Kidney (tissue), 14 donors: Measurements from ENCODE around the gene SUN2. TPM values are rescaled to one million over a fixed set of nuclear protein-coding genes. Genes with fewer than 3 reads are reported as not detected.

Experiments
- DNase-seq, 5 donors: peaks; one replicate each; pipeline ENCODE4 v3.0.0-alpha.2; 2013 to 2020
- FAIRE-seq: peaks from 2 replicates; lab custom pipeline; 2012; peaks lifted over from hg19 to GRCh38; lab: Jason Lieb, UNC
- H3K27ac ChIP-seq, 2 donors: one replicate each; pipeline ENCODE4 v1.7.0; 2013; ENCODE audit warnings: low read depth in 2 of 2, low read length in 2 of 2, inconsistent platforms in 1 of 2
- H3K27me3 ChIP-seq: one replicate; pipeline ENCODE4 v1.7.1; 2013; ENCODE audit warnings: low read length, inconsistent platforms; ENCODE audit not compliant: control insufficient read depth, insufficient read depth
- H3K36me3 ChIP-seq, 3 donors: one replicate each; pipeline versions ENCODE4 v1.7.0 to v1.7.1; 2013; ENCODE audit warnings: low read length in 3 of 3, control low read depth in 1 of 3, inconsistent platforms in 1 of 3; ENCODE audit not compliant: insufficient read depth in 3 of 3, control insufficient read depth in 2 of 3
- H3K4me1 ChIP-seq, 3 donors: one replicate each; pipeline versions ENCODE4 v1.7.0 to v1.7.1; 2013; ENCODE audit warnings: low read length in 3 of 3, inconsistent platforms in 1 of 3, low read depth in 1 of 3; ENCODE audit not compliant: control insufficient read depth in 2 of 3, insufficient read depth in 2 of 3
- H3K4me3 ChIP-seq, 3 donors: one replicate each; pipeline versions ENCODE4 v1.7.0 to v1.8.1; 2013; ENCODE audit warnings: low read length in 3 of 3, control low read depth in 1 of 3, inconsistent platforms in 1 of 3
- H3K9ac ChIP-seq, 3 donors: one replicate each; pipeline versions ENCODE4 v1.7.0 to v1.7.1; 2013; ENCODE audit warnings: low read length in 3 of 3, control low read depth in 1 of 3, inconsistent platforms in 1 of 3
- H3K9me3 ChIP-seq, 3 donors: one replicate each; pipeline versions ENCODE4 v1.7.0 to v1.7.1; 2013; ENCODE audit warnings: low read length in 3 of 3, control low read depth in 1 of 3, inconsistent platforms in 1 of 3; ENCODE audit not compliant: control insufficient read depth in 2 of 3, insufficient read depth in 1 of 3
- CTCF ChIP-seq: IDR thresholded peaks from 3 replicates; pipeline ENCODE4 v1.5.1; 2012; ENCODE audit warnings: mild to moderate bottlenecking, moderate library complexity, borderline replicate concordance; ENCODE audit not compliant: insufficient read depth; ENCODE audit errors: extremely low read depth
- intact Hi-C: fragments of 100-400 bp; cut with DNase I; formaldehyde crosslinking; loops from one replicate; pipeline ENCODE4 v1.11.1; 2022
- polyA plus RNA-seq: library from polyadenylated mRNA; stranded (reverse); fragments of 350-450 nt; fragmentation: Illumina TruSeq; extraction: RNeasy Lipid Tissue Mini Kit (QIAGEN cat#74804); gene quantifications from one replicate; pipeline ENCODE4 v1.2.3, GENCODE V29; 2014; ENCODE audit warnings: low read depth, low replicate concordance; ENCODE audit not compliant: insufficient read depth
- total RNA-seq: library from RNA; stranded (reverse); fragmentation: NEBNext Ultra II Directional; extraction: Animal tissue kit (Norgen Biotek cat#: 25700); gene quantifications from one replicate; pipeline ENCODE4 v1.2.1, GENCODE V29; 2021
- donor health status: control.
- donor health status: control.
- donor health status: control.
- donor health status: control.
- donor health status: control.
- donor health status: DM: yes; HTN: yes; CAD: no.
- donor health status: Normal renal cell carcinoma (clear cell type).

The SUN2 gene
- total and polyA plus RNA-seq, 2 donors from 2014 or later = 41.7 to 199 TPM

- Histone ChIP-seq H3K9me3 (peaks cover 0 to 2% (median 0%) of the 10 kb centered on the region in 3 donors), H3K4me1 (peaks cover 0 to 17% (median 8%) of the 10 kb centered on the region in 3 donors), H3K9ac (no peak overlapping the region), H3K36me3 (peaks cover 0 to 3% (median 2%) of the 10 kb centered on the region in 3 donors), H3K27ac (no peak overlapping the region), H3K27me3 (no peaks in the 10 kb centered on the region), H3K4me3 (no peak overlapping the region)
- peak in 1 of 5 donors; percentile 67 for DNase-seq
- intact Hi-C loops = no loop called here
- FAIRE-seq = no peak
- no peak for TF ChIP-seq CTCF
These were observed 1.6 kb upstream of the SUN2 start for GRCh38 chr22:38757464-38757757.

DNA sequence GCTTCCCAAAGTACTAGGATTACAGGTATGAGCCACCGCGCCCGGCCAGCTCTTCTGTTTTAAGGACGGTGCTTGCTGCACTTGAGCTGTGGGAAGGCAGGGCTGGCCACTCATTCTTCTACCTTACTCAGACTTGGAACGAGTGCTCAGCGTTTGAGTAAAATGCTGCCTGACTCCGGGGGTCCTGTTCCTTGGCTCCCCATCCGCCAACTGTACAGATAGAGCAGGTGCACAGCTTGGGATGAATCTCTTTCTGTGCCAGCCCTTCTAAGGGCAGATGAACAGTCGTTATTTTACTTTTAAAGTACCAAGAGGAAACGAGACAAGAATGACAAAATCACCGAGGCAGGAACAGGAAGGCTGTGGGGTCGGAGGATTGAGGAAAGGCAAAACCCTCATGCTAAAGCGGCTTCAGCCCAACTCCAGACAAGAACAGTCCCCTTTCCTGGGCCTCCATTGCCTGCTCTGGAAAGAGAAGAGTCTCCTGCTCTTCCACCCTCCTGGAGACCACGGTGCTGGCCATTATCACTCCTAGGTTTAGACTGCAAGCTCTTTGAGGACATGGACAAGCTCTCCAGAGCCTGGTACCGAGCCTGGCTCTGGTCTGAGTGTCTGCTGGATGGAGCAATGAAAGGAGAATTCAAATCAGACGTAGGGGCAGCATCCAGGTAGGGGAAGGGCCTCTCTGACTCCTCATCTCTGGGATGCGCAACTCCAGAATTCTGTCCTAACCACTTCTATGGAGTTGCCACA, 1.1 kb upstream of the SUN2 start:
- no peak for FAIRE-seq
- peaks cover 0 to 7% (median 6%) of the 10 kb centered on the region in 3 donors for H3K36me3 ChIP-seq
- H3K4me1 ChIP-seq = peaks cover 0 to 17% (median 8%) of the 10 kb centered on the region in 3 donors
- H3K9me3 ChIP-seq = peaks cover 0 to 2% (median 0%) of the 10 kb centered on the region in 3 donors
- peak in 1 of 5 donors; percentile 75 for DNase-seq
- H3K4me3 ChIP-seq = peak overlapping the region; percentile 36 to 75 (median 64)
- H3K27me3 ChIP-seq = no peaks in the 10 kb centered on the region
- TF ChIP-seq CTCF = no peak
- peak overlapping the region in 1 of 2 donors; percentile 73 for H3K27ac ChIP-seq
- intact Hi-C loops = no loop called here
- peak overlapping the region in 1 of 3 donors; percentile 71 for H3K9ac ChIP-seq

- DNase-seq = peak; percentile 45 to 99 (median 78)
- intact Hi-C loops = no loop called here
- Histone ChIP-seq H3K27ac (peak overlapping the region; percentile 96 to 99), H3K9me3 (no peaks in the 10 kb centered on the region), H3K4me3 (peak overlapping the region; percentile 60 to 82 (median 62)), H3K36me3 (peaks cover 0 to 21% (median 18%) of the 10 kb centered on the region in 3 donors), H3K27me3 (no peaks in the 10 kb centered on the region), H3K9ac (peak overlapping the region; percentile 15 to 83 (median 51)), H3K4me1 (peaks cover 0 to 24% (median 8%) of the 10 kb centered on the region in 3 donors)
- FAIRE-seq = no peak
- TF ChIP-seq CTCF = no peak
These were observed 465 bp downstream of the SUN2 start for GRCh38 chr22:38755155-38755910.
